Left lobe of liver (tissue), 2 donors: ENCODE data around the gene GDF10. TPM values are rescaled to one million over a fixed set of nuclear protein-coding genes. Genes with fewer than 3 reads are reported as not detected.

Source experiments
- ATAC-seq: fragments of 200-7000 bp; cut with Tn5 transposase; one replicate; pipeline ENCODE4 v1.9.1; 2020; ENCODE audit warnings: mild to moderate bottlenecking, moderate library complexity
- DNase-seq: peaks from one replicate; pipeline ENCODE4 v3.0.0-alpha.2; 2020; ENCODE audit warnings: low spot score
- total RNA-seq: library from RNA; stranded (reverse); gene quantifications from one replicate; pipeline ENCODE4 v1.2.1, GENCODE V29; 2021
- donor health status: DM: no; HTN: no; CAD: no; lungs with moderate emphysema.
- donor health status: DM: no; HTN: yes; CAD: no.

Gene GDF10
- total RNA-seq, 1 donor from 2014 or later = 0.08 TPM

DNA sequence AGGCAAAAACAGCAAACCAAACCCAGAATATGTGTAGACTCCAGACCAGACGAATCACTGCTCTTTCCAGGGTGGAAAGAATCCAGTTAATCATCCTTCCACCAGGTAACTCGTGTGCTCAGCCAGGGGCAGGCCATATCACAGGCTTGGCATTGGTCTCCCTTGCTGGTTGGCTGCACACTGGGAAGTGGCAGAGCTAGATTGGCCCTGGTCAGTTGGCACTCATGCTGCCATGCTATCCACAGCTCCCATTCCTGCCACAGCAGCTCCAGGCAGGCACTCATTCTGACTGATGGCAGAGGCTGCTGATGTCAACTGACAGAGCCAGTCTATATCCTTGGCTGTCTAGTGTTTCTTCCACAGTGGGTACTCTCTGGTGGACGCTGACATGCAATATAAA, 9.7 kb upstream of the GDF10 start:
- ATAC-seq (no peak), DNase-seq (no peak)

- DNase-seq (no peak), ATAC-seq (no peak)
Observed at GRCh38 chr10:47291682-47292081, 8.3 kb upstream of the GDF10 start.

DNA sequence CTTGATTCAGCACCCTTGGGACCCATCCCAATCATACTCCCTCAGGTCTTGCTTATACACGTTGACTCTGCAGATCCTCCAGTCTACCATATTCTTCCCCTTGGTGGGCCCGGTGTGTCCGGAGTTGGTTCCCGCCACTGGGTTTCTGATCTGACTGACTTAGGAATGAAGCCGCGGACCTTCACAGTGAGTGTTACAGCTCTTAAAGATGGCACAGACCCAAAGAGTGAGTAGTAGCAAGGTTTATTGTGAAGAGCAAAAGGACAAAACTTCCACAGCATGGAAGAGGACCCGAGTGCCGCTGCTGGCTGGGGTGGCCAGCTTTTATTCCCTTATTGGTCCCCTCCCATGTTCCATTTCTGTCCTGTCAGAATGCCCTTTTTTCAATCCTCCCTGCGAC, 5.9 kb upstream of the GDF10 start:
- DNase-seq = no peak
- ATAC-seq = no peak

GRCh38 chr10:47294501-47294900, 5.5 kb upstream of the GDF10 start:
- ATAC-seq (no peak), DNase-seq (peak; percentile 11)

DNA sequence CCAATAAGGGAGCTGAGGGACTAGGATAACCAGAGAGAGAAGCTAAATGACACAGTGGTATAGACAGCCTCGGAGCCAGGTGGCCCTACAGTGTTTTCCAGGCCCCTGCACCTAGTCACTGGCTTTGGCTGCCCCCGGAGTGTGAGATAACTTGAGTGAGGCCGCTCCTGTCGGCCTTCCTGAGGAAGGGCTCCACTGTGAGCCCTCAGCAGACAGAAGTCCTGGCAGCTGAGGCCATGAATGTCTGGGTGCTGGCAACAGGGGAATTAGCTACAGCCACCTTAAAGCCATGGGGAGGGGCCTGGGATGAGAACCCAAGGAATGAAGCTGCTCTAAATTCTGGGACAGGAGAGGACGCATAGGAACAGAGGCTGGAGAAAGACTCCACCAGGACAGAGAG, 4.6 kb upstream of the GDF10 start:
- no peak for DNase-seq
- no peak for ATAC-seq

DNA sequence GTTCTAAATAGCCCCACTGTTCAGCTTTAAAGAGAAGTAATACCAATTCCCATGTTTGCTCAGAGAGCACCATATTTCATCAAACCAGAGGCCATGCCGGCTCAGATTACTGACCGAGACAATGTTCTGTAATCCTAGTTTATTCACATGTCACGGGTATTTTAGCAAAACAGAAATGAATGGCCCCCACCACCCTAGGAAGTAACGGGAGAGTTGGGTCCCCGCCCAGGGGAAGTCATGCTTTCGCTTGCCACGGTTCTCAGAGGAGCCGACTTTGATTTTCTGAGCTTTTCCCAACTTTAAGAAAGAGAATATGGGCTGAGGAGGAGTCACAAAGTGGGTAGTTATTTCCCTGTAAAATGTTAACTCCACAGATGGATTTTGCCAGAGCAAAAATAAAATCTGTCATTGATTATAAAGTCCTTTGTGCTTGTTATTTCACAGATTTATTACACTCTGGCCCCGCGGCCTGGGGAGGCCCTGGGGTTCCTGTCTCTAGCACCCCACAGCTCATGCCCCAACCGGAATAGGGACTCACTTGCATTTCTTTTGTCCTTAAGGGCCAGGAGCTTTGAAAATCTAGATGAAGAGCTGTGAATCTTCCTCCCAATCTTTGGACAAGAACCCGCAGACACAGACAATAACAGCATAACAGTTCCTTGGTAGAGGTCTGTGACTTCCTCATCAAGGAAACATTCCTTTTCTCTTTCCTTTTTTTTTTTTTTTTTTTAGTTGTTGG, 3.7 kb upstream of the GDF10 start:
- DNase-seq (no peak), ATAC-seq (no peak)

DNA sequence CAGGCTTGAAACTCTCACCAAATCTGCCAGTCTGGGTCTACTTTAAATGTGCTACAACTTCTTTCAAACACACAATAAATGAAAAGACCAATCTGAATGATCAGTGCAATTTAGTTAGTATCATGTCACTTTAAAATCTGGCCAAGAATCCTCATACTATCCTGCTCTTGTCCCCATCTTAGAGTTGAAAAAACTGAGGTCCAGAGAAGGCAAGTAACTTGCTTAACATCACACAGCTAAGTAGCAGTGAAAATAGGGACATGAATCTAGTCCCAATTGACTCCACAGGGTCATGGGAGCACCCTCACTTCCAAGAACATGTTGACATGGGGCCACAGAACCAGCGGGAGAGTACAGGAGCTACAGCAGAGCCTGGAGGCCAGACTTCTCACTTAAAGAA, 3.1 kb upstream of the GDF10 start:
- ATAC-seq (no peak), DNase-seq (no peak)

- ATAC-seq (no peak), DNase-seq (no peak)
Observed at GRCh38 chr10:47297866-47298540, 2.0 kb upstream of the GDF10 start.

DNA sequence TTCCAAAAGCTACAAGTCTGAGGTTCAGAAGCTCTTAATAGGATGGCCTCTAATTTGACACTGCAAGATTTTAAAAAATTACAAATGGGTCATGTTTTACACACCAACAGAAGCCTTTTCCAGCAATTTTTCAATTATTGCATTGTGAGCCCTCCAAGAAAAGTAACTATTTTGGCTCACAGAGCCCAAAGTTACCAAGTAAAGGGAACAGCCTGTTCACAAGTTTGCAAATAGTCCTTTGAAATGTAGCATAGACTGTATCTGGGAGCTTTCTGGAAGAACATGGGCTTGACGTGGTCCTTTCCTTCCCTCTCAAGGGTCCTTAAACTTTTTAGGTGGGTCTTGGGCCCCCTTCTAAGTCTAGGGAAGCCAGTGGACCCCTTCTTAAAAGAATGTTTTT, 1.3 kb upstream of the GDF10 start:
- ATAC-seq = no peak

DNA sequence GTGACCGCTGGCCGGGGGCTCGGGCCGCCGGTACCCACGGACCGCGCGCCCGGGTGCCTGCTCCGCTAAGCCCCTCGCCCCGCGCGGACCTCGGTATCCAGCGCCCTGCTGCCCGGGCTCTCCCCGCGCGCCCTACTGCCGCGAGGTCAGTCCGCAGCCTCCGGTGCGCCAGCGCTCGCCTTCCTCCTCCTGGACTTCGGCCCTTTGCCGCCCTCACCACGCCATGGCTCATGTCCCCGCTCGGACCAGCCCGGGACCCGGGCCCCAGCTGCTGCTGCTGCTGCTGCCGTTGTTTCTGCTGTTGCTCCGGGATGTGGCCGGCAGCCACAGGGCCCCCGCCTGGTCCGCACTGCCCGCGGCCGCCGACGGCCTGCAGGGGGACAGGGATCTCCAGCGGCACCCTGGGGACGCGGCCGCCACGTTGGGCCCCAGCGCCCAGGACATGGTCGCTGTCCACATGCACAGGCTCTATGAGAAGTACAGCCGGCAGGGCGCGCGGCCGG, 483 bp downstream of the GDF10 start:
- DNase-seq (no peak), ATAC-seq (peak; percentile 82)

More for the DNA sequence above, 1.3 kb upstream of the GDF10 start:
- no peak for DNase-seq

DNA sequence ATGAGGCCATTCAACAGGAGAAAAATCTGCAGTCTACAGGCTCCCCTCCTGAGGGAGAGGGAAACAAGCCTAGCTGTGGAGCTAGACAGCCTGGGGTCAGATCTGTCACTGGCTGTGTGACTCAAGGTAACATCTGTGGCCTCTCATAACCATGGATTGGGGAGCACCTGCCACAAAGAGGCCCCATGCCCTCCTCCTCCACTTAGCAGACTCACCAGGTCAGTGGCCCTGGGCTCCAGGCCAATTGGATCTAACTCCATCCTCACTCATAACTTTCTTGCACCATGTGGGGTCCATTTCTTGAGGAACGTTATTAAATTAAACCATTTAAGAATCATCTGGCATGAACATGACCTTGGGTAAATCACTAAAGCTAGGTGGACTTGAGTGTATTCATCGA, 1.8 kb downstream of the GDF10 start:
- ATAC-seq = no peak
- DNase-seq = no peak

- ATAC-seq (no peak), DNase-seq (no peak)
Observed at GRCh38 chr10:47303105-47303504, 3.1 kb downstream of the GDF10 start.

DNA sequence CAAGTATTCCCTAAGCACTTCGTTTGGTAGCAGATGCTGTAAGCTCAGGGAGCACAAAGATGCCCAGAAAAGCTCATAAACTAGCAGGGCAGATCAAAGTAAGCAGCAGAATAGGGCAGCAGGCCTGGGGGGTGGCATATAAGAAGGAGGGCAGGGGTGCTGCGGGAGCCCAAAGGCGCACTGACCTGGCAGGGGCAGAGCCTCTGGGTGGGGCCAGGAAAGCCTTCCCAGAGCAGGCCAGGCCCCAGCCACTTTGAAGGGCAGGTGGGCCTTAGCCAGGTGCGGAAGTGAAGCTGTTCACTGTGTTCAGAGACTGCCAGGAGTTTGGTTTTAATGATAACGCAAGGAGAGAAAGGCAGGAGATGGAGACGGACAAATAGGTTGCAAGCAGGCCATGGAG, 3.9 kb downstream of the GDF10 start:
- no peak for ATAC-seq
- no peak for DNase-seq

DNA sequence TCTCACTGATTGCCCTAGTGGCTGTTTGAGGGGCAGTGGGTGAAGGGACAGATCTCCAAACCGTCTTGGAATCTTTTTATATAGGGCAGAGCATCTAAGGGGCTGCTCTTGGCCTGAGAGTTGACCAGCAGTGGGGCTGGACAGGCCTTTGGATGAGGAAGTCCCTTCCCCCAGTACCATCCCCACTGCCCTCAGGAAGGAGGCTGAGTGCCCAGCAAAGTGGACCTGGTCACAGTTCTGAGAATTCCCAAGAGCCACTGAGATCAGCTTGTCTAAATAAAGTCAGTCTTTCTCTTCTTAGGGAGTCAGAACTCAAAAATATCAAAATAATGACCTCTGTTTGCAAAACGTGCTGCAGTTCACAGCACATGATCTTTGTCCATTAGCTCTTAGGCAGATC, 5.6 kb downstream of the GDF10 start:
- DNase-seq (no peak), ATAC-seq (no peak)

- ATAC-seq = no peak
- no peak for DNase-seq
Observed at GRCh38 chr10:47306387-47307210, 6.6 kb downstream of the GDF10 start.

GRCh38 chr10:47307381-47307780, 7.4 kb downstream of the GDF10 start:
- ATAC-seq = no peak
- DNase-seq = no peak

GRCh38 chr10:47308775-47309174, 8.8 kb downstream of the GDF10 start:
- DNase-seq (no peak), ATAC-seq (no peak)

DNA sequence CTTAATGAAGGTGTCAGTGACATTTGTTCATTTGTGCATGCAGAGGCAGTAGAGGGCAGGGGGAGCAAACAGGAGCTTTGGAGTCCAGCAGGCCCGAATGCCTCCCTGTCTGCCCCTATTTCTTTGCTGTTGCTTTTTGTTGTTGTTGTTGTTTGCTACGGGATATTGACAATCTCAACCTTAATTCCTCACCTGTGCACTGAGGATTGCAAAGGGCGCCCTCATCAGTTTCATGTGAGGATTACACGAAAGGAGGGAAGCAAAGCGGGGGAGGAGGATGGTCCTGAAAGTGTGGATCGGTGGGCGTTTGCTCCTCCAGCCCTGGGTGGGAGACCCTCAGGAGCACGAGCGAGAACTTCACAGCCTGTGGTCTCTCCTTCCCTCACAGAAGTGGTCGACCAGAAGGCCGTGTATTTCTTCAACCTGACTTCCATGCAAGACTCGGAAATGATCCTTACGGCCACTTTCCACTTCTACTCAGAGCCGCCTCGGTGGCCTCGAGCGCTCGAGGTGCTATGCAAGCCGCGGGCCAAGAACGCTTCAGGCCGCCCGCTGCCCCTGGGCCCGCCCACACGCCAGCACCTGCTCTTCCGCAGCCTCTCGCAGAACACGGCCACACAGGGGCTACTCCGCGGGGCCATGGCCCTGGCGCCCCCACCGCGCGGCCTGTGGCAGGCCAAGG, 9.6 kb downstream of the GDF10 start:
- no peak for DNase-seq
- no peak for ATAC-seq

- ATAC-seq (no peak), DNase-seq (no peak)
Observed at GRCh38 chr10:47310090-47310505, 10.1 kb downstream of the GDF10 start.

- ATAC-seq = peak; percentile 11
- no peak for DNase-seq
Observed at GRCh38 chr10:47311193-47311931, 11.4 kb downstream of the GDF10 start.
